Activated CD4-positive, alpha-beta T cell treated with anti-CD3 and anti-CD28 coated beads, Interleukin-10, Interleukin-2, amounts not matched to agents 100 ng/mL and 50 ng/mL, durations not matched to agents 16 hours and 8 hours (primary cell): ENCODE results near the gene FOCAD.

Experiments used
- DNase-seq: peaks from one replicate; pipeline ENCODE4 v3.0.0-alpha.2; 2020

The FOCAD gene

DNA sequence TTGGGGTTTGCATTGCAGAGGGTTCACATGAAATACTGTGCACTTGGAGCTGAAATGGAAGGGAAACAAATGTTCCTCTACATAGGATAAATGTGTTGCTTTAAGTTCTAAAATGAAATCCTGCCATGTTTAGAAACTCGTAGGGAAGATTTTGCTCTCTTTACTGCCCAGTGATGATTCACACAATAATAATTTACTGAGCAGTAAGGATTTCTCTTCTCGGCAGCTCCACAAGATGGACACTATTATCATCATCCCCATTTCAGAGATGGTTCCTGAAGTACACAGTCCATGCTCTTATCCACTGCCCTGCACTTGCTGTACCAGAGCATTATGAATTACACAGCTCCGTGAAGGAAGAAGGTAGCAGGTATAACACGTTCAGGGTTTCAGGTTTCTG, 343.2 kb downstream of the FOCAD start:
- DNase-seq: no peak

DNA sequence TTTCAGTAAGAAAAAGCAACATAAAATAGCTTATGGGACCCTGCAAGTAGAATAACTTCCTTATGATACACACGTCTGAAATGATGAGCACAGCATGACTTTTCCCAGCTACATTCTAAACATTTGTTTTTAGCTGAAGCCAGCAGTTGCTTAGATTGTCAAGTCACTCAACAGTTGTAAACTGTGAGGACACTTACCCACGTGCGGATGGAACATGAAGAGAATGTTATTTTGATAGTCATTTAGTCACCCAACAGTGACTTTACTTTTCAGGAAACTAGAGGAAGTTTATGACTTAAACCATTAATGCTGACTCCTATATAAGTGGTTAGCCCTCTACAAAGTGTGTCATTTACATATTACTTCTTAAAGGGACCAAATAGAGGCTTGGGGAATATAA, 344.4 kb downstream of the FOCAD start:
- DNase-seq: peak; percentile 56

DNA sequence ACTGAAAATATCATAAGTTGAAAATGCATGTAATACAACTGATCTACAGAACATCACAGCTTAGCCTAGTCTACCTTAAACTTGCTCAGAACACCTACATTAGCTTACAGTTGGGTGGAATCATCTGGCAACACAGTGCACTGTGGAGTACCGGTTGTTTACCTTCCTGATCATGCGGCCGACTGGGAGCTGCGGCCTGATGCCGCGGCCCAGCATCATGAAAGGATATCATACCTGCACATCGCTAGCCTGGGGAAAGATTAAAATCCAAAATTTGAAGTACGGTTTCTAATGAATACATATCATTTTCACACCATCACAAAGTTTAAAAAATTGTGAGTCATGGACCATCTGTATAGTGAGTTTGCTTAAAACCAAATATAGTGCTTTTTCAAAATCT, 345.6 kb downstream of the FOCAD start:
- no peak for DNase-seq

DNA sequence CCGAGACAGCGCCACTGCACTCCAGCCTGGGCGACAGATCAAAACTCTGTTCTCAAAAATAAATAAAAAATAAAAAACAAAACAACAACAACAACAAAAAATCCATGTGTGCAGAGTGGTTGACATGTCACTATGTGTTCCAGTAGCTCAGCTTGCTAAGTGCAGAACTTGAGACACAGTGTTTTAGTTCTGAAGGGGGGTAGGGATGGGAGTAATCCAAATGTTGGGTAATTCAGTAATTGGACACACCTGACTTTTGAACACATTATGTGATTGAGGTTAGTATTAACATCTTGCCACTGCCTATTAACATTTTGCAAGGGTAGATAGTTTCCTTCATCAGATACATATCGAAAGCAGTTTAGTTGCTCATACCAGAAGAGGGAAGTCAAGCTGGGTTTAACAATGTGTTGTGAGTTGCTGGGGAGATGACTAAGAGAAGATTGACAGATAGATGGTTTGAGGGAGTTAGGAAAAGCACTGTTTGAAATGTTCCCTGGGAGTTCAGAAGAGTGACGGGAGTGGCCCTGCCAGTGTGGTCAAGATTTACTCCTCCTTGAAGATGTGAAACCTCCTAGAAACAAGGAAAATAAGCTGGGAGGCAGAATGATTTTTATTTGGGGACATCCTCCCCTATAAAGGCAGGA, 346.5 kb downstream of the FOCAD start:
- peak; percentile 87 for DNase-seq

DNA sequence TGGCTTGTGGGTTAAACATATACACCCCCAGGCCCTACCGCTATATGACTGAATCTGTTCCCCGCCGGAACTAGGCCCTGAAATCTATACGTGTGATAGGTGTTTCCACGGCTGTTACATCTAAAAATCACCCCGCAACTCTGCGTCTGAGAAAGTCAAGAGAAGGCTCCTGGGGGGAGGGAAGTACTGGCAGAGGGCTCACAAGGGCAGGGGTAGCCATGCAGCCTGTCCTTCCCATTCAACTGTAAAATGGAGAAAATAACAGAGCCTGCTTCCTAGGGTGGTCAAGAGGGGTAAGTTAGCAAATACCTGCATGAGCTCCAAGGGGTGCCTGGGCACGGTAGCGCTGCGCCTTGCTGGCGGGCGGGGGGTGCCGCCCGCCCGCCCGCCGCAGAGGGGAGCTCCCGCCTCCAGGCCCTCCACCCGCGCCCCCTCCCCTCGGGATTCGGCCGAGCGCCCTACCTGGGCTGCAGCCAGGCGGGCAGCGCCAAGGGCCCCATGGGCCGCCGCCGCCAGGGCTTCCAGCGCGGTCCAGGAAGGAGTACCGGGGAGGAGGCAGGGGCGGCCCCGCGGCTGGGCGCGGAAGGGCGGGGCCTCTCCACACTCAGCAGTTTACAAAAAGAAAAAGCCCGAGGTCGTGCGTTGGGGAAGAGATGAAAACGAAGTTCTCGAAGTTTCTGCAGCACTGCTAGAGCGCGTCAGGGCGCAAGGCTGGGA, 347.2 kb downstream of the FOCAD start, which contains the start of gene HACD4:
Gene HACD4 (minus strand): TSS at position 550 of the 717 bp plus-strand sequence. CDS start 50 bp downstream, at position 500.
- DNase-seq: peak; percentile 79

DNA sequence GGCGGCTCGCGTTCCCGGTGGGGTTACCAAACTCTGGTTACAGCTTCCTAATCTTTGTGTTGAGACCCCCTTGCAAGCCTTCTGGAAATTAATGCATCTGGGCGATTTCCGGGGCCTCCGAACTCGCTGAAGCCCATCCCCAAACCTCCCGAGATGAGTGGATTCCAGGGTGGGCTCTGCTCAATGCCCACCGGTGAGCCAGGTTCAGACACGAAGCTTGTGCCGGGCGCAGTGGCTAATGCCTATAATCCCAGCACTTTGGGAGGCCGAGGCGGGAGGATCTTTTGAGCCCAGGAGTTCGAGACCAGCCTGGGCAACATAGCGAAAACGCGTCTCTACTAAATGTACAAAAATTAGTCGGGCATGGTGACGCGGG, 347.7 kb downstream of the FOCAD start:
- no peak for DNase-seq

DNA sequence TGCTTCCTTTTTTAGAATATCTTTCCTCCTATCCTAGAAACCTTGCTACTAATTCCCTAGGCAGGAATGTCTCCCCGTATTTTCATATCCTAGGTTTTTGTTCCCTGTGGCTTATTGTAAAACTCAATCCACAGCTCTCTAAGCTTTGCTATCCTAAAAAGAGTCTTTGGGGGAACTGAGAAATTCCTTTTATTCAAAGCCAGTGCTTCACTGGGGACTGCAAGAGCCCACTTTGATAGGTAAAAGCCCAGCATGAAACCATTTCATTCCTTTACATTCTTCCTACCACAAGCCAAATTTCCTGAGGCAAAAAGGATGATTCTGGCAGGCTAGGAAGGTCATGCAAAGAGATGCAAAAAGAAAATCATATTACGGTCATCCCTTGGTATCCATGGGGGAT, 353.2 kb downstream of the FOCAD start:
- DNase-seq: no peak

DNA sequence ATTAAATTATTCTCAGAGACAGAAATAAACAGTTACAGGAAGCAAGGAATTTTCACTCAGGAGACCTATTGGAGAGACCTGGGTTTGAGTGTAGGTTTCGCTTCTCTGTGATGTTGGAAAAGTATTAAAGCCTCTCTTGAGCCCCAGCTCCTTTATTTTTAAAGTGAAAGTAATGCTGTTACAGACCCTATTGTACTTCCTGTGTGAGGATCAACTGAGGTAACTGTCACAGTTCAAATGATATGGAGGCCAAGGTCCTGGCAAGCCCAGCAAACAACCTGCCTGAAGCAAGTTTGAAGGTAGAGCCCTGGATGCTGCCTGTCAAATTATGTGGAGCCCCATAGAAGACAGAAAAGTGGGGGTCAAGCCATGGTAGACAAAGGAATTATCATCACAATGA, 355.2 kb downstream of the FOCAD start:
- DNase-seq: no peak

DNA sequence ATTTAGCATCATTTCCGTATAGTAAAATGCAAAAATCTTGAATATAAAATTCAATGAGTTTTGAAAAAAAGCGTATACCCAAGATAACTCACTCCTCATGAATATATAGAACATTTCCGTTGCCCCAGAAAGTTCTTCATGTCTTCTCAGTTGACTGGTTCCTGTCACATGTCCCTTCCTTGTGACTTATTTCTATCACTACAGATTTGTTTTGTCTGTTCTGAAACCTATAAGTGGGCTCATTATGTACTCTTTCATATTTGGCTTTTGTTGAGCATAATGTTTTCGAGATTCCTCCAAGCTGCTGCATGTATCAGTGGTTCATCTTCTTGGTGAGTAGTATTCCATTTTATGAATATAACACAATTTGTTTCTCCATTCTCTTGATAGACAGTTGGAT, 358.4 kb downstream of the FOCAD start:
- DNase-seq: no peak

DNA sequence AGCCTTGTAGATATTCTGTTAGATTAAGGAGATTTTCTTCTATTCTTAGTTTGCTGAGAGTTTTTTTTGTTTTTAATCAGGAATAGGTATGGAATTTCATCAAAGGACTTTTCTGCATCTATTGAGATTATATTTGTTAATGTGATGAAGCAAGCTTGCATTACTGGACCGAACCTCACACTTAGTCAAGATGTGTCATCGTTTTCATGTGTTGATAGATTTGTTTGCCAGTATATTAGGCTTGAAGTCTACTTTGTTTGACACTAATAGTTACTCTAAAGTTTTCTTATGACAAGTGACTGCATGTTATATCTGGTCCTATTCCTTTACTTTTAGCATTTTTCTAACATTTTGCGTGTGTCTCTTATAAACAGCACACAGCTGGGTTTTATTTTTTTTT, 359.8 kb downstream of the FOCAD start:
- DNase-seq: no peak
